HG03025 (cell line): ENCODE results near the gene SART3.
"Not testable (repeated sequence)": the region's sequence is repeated elsewhere in the genome, so short reads cannot be mapped to it uniquely, and the experiment has no call there.

Source experiments
- ATAC-seq: cut with Tn5 transposase; IDR thresholded peaks from one replicate; pipeline ENCODE4 v1.9.1; 2021; ENCODE audit warnings: mild to moderate bottlenecking, moderate library complexity; ENCODE audit not compliant: unreplicated experiment, low FRiP score

The SART3 gene

DNA sequence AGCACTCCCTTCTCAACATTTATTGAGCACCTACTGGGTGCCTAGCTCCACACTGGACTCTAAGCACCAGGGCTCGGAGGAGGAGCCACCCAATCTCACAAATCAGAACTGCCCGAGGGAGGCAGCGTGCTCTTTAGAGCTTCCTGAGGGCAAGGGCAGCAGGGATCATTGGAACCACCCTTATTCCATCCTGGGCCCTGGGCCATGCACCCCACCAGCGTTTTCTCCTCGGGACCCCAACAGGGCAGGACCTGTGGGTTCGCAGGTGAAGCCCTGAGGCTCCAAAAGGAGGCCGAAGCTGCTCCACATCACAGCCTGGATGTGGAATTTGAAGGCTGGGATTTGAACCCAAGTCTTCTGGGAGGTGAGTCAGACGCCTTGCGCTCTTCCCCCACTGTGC lies 21.5 kb upstream of the SART3 start:
- no peak for ATAC-seq

DNA sequence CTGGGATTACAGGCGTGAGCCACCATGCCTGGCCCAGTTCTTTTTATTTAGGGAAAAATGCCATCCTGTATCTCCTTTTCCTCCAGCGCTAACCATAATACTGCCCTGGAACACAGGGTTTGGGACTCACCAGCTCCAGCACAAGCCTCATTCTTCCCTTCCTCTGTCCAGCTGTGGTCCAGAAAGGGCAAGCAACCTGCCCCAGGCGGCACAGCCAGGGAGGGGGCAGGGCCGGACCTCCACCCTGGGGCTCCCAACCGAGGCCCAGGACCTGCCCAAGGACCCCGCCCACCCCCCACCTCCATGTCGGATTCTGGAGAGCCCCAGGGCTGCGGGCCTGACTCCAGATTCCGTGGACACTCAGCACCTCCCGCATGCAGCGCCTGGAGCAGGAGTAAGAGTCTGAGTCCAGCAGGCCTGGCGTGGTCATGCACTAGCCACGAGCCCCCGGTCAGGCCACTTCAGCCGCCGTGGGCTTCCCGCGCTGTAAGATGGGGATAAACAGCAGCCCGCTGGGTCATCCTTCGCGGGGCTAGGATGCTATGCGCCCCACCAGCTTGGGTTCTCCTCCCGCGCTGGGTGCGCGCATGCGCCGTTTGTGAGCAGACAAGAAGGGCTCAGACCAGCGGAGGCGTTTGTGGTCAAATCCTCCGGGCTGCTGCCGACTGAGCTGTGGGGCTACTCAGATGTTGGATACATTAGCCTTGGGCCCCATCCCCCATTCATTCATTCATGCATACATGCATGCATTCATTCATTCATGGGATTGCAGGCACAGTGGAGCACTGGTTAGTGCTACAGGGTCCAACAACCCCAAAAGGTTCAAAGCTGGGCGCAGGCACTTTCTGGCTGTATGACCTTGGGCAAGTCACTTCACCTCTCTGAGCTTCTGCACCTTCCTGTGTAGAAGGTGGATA lies 20.6 kb upstream of the SART3 start:
- no peak for ATAC-seq

DNA sequence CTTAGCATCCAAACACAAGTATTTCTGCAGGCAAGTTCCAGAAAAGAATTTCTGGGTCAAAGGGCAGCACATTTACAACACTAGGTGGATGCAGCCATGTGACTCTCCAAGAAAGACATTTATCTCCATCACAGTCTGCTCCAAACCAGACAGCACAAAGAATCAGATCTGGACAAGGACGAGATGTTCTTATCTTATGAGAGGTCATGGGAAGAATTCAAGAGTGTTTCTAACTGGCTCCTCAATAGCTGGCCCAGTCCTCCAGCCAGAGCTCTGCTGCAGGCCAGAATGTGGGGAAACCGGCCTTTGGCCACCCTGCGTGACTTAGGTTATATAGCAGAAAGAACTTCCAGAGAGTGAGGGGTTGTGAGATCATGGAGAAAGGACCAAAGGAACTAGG lies 19.6 kb upstream of the SART3 start:
- ATAC-seq, result no peak

DNA sequence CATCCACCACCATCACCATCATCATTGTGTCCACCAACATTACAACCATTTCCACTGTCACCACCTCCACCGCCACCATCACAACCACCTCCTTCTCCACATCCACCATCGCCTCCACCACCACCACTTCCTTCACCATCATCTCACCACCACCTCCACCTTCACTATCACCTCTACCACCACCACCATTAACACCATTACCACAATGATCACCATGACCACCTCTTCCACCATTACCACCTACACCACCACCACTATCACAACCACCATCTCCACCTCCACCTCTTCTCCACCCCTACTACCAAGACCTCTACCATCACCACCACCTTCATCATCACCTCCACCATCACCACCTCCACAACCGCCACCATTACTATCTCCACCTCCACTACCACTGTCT lies 17.8 kb upstream of the SART3 start:
- ATAC-seq, result no peak

- ATAC-seq, result no peak
Measured at GRCh38 chr12:108578264-108578663, 17.3 kb upstream of the SART3 start.

DNA sequence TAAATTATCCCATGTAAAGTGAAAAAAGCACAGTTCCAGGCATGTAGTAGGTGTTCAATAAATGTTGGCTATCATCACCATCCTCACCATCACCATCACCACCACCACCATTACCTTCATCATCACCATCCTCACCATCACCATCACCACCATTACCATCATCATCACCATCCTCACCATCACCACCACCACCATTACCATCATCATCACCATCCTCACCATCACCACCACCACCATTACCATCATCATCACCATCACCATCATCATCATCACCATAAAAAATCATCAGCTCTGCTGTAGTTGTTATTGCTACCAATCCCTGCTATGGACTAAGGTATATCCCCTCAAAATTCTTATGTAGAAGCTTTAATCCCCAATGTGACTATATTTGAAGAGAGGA lies 16.5 kb upstream of the SART3 start:
- ATAC-seq, result no peak

DNA sequence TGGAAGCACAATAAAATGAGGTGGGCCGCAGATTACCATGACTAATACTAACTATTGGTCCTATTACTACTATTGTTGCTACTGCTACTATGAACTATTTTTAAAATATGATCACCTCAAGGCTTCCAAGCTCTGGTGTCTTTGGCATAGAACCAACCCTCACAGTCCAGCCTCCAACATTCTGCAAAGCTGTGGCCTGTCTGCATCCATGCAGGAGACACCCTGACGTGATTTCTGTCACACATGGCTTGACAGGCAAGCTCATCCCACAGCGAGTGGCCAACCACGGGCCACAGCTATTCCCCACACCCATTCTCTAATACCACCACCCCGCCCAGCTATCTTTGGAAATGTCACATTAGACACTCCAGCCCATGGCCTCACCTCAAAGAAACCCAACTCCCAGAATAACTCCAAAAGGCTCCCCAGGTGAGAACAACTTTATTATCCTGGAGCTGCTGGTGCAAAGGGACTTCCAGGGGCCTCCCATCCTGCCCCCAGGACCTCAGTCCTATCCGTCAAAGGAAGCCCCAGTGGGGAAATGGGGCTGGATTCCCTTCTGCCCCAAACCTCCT lies 15.8 kb upstream of the SART3 start:
- ATAC-seq, result no peak

GRCh38 chr12:108575199-108575912 lies 14.4 kb upstream of the SART3 start:
- no peak for ATAC-seq

DNA sequence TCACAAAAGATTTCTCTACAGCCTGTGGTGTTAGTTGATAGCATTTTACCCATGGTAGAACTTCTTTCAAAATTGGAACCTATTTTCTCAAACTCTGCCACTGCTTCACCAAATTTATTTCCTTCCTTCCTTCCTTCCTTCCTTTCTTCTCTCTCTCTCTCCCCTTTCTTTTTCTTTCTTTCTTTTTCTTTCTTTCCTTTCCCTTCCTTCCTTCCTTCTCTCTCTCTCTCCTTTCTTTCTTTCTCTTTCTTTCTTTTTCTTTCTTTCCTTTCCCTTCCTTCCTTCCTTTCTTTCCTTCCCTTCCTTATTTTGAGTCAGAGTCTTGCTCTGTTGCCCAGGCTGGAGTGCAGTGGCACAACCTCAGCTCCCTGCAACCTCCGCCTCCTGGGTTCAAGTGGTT lies 13.3 kb upstream of the SART3 start:
- ATAC-seq, result not testable (repeated sequence)

- ATAC-seq, result no peak
Measured at GRCh38 chr12:108573317-108573716, 12.3 kb upstream of the SART3 start.

DNA sequence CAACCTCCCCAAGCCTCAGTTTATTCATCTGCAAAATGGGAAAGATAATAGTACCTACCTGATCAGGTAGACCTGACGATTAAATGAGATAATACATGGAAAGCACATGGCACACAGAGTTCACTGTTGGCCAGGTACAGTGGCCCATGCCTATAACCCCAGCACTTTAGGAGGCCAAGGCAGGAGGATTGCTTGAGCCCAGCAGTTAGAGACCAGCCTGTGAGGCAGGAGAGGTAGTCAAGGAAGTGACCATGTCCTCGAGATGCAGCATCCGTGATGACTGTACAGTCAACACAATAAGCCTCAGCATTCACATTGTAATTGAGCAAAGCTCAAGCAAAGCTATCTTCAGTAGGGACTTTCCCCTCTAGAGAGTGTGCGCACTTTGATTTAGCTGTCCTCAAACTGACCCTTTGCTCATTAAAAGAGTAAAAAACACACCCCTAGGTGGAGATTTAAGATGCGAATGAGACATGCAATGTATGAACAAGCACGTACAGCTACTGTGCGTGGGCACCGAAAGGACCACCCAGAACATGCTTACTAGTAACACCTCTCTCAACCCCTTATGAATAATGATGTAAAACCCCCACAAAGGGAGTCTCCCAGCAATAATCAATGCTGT lies 11.3 kb upstream of the SART3 start:
- no peak for ATAC-seq

DNA sequence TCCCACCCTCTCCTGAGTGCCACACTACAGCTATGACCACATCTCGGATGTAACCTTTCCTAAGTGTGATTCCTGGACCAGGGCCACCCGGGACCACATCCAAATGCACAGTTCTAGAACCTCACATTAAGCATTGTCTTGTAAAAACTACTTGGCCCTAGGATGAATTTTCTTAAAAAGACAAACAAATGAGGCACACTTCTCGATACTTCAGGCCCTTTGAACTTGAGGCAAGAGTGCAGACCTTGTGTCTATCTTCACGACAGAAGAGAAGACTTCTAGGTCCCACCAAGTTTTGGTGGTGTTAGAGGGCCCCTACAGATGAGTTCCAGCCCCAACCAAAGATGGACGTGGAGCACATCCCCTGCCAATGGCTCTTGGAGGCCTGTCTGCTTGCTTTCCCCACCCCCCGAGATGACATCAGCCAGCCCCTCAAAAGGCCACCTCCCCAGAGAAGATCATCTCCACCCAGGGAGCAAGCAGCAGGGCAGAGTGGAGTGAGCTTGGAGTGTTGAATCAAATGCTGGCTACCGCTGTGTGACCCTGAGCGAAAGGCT lies 10.7 kb upstream of the SART3 start:
- ATAC-seq, result no peak

DNA sequence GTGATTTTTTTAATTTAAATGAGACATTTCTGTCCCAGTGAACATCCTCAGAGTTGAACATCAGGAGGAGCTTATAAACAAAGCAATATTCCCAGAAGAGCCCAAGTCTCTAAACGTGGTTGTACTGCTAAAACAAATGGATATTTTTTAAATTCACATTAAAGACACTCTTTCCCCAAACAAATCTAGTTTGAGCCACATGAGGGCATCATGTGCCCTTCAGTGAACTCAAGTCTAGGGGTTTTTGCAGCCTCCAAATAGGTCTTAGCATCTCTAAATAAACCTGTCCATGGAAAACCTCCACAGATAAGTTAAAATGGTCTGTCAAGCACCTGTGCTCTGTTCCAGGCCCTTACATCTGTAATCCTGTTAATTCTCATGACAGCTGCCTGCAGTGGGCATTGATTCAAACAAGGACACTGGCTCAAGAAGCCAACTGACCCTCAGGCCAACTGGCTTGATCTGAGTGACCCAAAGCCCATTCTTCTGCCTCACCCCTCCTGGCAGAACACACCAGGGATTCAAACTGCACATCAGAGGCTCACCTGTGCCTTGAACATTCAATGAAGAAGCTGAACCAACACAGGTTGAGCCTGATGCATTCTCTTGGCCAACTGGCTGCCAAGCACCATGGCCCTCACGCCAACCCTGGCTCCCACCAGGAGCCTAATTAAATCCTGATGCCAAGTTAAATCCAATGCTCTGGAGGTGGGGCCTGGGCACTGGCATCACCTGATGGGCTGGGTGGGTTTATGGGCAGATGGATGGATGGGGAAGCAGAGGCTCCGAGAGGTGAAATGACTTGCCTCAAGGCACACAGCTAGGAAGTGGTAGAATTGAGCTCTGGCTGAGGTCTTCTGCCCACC lies 10.0 kb upstream of the SART3 start:
- ATAC-seq, result no peak

GRCh38 chr12:108568338-108569154 lies 7.6 kb upstream of the SART3 start:
- ATAC-seq, result peak; percentile 75

DNA sequence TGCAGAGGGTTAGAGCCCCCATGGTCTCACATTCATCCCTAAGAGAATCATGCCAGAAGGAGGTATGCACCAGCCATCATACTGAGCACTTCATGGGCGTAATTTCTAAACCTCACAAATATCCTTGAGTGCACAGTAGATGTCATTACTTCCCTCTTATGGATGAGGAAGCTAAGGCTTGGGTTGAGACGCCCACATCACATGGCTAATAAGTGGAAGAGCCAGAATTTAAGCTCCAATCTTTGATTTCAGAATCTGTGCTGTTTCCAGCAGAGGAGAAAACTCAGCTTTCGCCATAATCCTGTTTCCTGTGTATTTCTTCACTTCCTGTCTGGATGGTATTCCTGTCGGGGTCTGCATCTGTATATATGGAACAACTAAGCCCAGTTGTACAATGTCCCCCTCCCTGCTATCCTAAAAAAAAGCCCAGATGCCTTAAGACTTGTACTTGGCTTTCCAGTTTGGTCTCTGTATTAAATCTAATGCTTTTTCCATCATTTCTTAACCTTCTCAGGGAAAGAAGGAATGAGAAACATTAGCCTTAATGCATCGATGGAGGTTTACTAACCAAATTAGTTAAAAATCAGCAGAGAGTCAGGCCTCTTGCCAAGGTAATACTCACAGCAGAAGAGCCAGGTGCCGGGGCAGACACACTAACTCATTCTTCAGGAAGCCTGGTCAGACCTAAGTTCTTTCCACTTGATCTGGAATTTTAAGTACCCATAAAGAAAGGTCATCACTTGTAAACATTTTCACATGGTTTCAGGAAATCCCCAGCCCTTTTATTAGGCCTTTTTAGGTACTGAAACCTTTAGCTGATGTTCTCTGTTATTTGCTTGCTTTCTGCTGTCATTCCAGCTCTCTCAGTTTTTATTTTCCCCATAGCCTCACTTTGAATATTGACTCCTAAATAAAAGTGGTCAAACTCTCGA lies 6.7 kb upstream of the SART3 start:
- ATAC-seq, result no peak

- ATAC-seq, result no peak
Measured at GRCh38 chr12:108566452-108566851, 5.5 kb upstream of the SART3 start.

DNA sequence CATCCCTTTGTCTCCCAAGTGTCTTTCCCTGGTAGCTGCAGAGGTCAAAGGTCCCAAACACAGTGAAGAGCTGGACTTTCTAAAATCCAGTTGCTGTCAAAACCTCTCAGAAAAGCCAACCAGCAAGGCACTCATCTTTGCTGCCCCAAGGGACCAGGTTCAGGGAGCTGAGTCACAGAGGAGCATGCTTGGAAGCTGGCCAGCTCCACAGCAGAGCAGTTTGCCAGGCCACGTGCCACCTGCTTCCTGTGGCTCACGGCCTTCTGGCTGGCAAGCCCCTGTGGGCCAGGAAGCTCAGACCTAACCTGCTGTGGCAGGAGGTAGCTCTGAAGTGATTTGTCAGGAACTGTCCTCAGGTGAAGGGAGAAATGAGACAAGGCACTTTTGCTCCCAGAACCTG lies 5.0 kb upstream of the SART3 start:
- no peak for ATAC-seq

DNA sequence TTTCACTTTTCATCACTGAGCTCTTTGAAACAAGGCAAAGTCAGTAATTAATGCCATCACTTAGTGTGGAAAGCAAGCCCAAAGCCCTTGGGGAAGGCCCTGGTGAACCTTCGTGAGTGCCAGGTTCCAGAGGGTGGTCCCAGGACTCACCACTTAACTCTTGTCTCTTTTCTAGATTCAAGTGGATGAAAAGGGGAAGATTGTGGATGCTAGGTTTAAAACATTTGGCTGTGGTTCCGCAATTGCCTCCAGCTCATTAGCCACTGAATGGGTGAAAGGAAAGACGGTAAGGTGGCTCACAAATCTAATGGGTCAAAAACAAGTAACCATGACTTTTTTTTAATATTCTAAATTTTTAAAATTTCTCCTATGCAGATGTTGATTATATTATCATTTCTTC lies 4.2 kb upstream of the SART3 start:
- ATAC-seq, result no peak
